SK-N-MC (cell line): Measurements from ENCODE around the gene MYLK3.

ENCODE experiments used
- DNase-seq: peaks from one replicate; pipeline ENCODE4 v3.0.0-alpha.2; 2011; ENCODE audit warnings: low read depth, low spot score
- H3K27ac ChIP-seq: fragments of 200-600 bp; sonication (generic); 2 replicates; pipeline ENCODE4 v1.5.1; 2016; ENCODE audit warnings: mixed run types
- H3K36me3 ChIP-seq: fragments of 200-600 bp; sonication (generic); 2 replicates; pipeline ENCODE4 v1.6.1; 2017; ENCODE audit warnings: antibody characterized with exemption, low read length, mixed read lengths; ENCODE audit not compliant: insufficient read depth
- H3K4me3 ChIP-seq: fragments of 200-600 bp; sonication (generic); 2 replicates; pipeline ENCODE4 v1.5.1; 2016
- H3K9ac ChIP-seq: fragments of 200-600 bp; sonication (generic); 2 replicates; pipeline ENCODE4 v1.8.0; 2017; ENCODE audit warnings: mixed run types, mixed read lengths; ENCODE audit not compliant: insufficient read length
- H3K9me3 ChIP-seq: fragments of 200-600 bp; sonication (generic); 2 replicates; pipeline ENCODE4 v1.6.1; 2017; ENCODE audit warnings: low read depth, mild to moderate bottlenecking, antibody characterized with exemption, low read length, moderate library complexity, mixed read lengths
- EZH2 ChIP-seq: fragments of 200-600 bp; sonication (generic); IDR thresholded peaks from one replicate; pipeline ENCODE4 v1.6.1; 2017; ENCODE audit warnings: antibody characterized with exemption
- FOXP2 ChIP-seq: optimal IDR thresholded peaks from 2 replicates; pipeline ENCODE3; 2011; ENCODE audit warnings: mild to moderate bottlenecking, moderate library complexity; ENCODE audit not compliant: insufficient read depth; ENCODE audit errors: extremely low read length, control extremely low read depth
- POLR2AphosphoS5 ChIP-seq: IDR thresholded peaks from 2 replicates; pipeline ENCODE4 v1.6.1; 2012; ENCODE audit warnings: mild to moderate bottlenecking, low read depth, low read length, borderline replicate concordance

The MYLK3 gene

DNA sequence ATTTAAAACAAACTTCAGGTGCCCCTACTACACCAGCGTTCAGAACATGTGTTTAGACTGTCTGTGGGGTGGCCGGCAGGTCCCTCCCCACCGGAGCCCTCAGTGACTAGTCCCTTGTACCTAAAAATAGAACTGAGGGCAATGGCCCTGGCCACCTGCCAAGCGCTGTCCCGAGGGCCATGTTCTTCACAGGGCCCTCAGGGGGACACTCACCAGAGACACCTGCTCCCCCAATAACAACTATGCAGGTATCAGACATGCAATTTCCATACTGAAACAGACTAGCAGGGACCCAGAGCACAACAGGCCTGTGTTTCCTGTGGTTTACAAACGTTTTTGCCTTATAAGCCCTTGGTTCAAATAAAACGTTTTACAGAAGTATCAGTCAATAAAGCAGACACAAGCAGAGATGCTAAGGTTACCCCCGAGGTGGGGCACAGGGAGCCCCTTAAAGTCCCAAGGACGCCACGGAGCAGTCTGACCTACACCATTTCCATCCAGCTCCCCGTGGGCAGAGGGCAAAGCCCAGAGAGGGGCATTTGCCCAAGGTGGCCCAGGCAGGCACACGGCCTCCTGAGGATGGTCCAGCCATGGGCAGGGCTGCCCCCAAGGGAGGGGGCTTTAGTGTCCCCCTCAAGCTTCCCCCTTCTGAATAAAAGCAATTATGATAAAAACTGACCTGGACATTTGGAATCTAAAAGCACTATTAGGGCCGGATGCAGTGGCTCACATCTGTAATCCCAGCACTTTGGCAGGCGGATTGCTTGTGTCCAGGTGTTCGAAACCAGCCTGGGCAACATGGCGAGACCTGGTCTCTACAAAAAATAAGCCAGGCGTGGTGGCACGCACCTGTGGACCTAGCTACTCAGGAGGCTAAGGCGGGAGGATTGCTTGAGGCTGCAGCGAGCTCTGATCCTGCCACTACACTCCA is 896 bp upstream of the MYLK3 start:
- TF ChIP-seq EZH2 (no peak), POLR2AphosphoS5 (no peak), FOXP2 (no peak)
- Histone ChIP-seq H3K36me3 (no peaks in the 10 kb centered on the region), H3K9me3 (no peaks in the 10 kb centered on the region), H3K9ac (no peak overlapping the region), H3K4me3 (no peak overlapping the region), H3K27ac (no peak overlapping the region)
- no peak for DNase-seq

DNA sequence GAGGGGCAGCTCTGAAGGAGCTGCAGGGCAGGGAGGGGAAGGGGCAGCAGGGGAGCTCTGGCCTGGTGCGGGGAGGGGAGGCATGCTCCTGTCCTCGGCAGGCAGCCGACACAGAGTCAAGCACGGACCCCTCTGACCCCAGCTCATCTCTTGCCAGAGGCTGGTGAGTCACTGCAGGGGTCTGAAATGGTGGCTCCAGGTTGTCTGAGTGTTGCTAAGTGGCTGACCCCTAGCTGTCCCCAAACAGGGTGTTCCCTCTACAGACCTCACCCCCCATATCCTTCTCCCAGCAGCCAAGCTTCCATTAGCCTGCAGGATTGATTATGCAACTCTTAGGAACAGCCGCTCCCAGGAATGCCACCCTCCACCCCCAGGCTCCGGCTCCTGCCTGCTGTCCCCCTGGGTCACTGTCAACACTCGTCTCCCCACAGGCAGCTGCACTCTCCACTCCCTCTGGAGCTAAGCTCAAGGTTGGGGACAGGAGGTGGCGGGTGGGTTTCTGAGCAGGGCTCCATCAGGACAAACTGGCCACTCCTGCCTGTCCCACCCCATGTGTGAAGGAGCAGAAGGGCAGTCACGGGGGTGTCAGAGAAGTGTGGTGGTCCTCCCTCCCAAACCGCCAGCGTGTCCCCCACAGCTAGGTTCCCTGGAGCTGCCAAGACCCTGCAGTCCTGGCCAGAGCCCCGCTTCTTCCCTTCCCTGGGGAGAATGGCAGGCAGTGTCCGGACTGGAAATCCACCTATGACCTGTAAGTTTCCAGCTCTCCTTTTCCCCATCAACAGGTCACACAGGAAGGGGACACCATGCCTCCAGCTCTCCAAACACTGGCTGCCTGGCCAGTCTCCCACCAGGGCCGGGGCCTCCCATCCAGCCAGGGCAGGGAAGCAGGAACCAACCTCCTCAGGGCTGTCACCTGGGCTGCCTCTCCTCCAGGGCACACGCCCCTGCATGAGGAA is 1.0 kb downstream of the MYLK3 start:
- no peak overlapping the region for H3K4me3 ChIP-seq
- DNase-seq = no peak
- H3K9ac ChIP-seq = no peak overlapping the region
- H3K36me3 ChIP-seq = no peaks in the 10 kb centered on the region
- no peaks in the 10 kb centered on the region for H3K9me3 ChIP-seq
- TF ChIP-seq POLR2AphosphoS5 (no peak), FOXP2 (no peak), EZH2 (no peak)
- no peak overlapping the region for H3K27ac ChIP-seq

DNA sequence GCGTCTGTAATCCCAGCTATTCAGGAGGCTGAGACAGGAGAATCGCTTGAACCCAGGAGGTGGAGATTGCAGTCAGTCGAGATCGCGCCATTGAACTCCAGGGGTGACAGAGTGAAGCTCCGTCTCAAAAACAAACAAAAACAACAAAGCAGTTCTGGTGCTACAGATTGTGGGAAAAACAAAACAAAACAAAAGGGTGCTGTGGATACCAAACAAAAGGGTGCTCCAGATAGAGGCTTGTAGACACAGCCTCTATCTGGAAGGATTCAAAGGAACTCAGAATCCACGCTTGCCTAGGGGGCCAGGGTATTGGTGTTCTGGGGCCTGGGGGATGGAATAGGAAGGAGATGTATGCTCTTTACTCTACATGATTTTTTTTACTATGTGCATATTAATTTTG is 2.5 kb downstream of the MYLK3 start:
- TF ChIP-seq POLR2AphosphoS5 (no peak), FOXP2 (no peak), EZH2 (no peak)
- DNase-seq = no peak
- Histone ChIP-seq H3K36me3 (no peaks in the 10 kb centered on the region), H3K27ac (no peak overlapping the region), H3K9ac (no peak overlapping the region), H3K9me3 (no peaks in the 10 kb centered on the region), H3K4me3 (no peak overlapping the region)

DNA sequence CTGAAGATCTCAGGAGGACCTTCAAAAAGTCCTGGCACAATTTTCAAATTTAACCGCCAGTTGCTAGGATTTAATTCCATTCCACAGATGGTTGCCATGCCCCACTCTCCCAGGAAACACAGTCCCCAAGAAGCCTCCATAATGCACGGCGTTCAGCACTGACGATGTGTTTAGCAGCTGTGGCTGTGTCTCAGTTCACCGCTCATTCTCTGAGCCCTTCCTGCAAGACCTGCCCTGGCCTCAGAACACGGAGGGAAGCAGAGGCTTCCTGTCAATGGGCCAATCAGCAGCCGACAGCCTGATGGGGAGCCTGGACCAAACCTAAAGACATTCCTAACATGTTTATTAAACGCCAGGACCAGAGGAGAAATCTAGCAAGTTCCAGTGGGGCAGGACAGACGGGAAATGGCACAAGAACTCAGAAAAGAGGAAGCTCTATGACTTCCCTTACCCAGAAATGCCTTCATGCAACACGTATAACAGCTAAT is 4.9 kb downstream of the MYLK3 start:
- no peak overlapping the region for H3K4me3 ChIP-seq
- no peaks in the 10 kb centered on the region for H3K36me3 ChIP-seq
- DNase-seq = no peak
- no peak overlapping the region for H3K27ac ChIP-seq
- no peaks in the 10 kb centered on the region for H3K9me3 ChIP-seq
- TF ChIP-seq FOXP2 = no peak
- TF ChIP-seq POLR2AphosphoS5 = no peak
- no peak for TF ChIP-seq EZH2
- no peak overlapping the region for H3K9ac ChIP-seq

DNA sequence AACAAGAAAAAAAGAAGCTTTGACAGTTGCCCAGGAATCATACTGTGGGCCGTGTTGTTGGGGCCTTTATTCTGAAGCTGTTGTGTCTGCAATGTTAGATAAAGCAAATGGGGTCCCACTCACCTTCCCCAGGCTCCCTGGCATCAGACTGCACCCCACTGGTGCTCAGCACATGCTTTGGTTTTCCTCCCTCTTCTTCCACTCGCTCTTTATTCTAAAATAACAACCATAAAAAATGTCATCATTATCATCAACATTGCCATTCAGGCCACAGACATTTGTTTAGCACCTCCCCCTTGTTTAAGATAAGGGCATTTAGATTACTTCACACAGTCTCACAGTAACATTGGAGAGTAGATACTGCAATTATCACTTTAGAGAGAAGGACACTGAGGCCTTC is 8.2 kb downstream of the MYLK3 start:
- Histone ChIP-seq H3K27ac (no peak overlapping the region), H3K9ac (no peak overlapping the region), H3K36me3 (no peaks in the 10 kb centered on the region), H3K4me3 (no peak overlapping the region), H3K9me3 (no peaks in the 10 kb centered on the region)
- no peak for DNase-seq
- no peak for TF ChIP-seq EZH2
- no peak for TF ChIP-seq POLR2AphosphoS5
- TF ChIP-seq FOXP2 = no peak

DNA sequence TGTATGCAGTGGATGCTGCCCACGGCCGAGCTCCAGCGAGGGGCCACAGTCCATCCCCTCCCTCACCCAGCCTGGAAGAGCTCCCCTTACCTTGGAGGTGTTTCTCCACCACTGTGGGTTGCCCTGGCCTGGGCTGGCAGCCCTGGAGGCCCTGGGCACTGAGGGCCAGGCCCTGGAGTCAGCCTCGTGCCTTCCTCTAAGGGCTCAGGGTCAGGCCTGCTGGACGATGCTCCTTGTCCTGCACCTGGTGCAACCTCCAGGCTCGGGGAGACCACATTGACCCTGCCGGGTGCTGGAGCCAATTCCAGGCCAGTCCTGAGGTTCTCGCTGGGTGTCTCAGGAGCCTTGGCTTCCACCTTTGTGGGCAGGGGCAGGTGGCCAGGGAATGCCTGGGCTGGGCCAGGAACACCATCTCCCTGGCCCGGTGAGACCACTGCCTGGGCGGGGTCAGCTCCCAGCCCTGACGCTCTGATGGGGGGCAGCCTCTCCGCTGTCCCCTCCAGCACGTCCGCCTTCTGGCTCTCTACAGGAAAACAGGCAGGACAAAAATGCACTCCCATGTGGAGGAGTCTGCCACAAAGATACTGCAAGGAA is 10.4 kb downstream of the MYLK3 start:
- no peak overlapping the region for H3K9ac ChIP-seq
- no peak overlapping the region for H3K4me3 ChIP-seq
- H3K9me3 ChIP-seq = no peaks in the 10 kb centered on the region
- H3K27ac ChIP-seq = no peak overlapping the region
- TF ChIP-seq FOXP2 (no peak), POLR2AphosphoS5 (no peak), EZH2 (no peak)
- no peak for DNase-seq
- no peaks in the 10 kb centered on the region for H3K36me3 ChIP-seq

DNA sequence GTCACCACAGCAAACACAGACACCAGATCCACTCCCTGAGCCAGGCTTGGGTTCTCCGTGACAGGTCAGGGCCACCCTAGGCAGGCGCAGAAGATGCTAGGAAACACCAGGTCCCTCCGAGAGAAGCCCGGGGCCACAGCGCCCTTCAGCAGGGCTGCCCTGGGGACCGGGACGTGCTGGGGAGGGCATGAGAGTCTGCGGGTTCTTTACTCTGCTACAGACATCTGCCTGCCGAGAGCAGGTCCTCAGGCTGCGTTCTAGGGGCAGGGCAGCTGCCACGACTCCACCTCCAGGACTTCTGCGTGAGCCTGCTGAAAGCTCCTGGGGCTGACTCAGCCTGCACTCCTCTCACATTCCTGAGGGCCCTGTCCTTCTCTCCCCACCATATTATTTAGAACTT is 11.4 kb downstream of the MYLK3 start:
- TF ChIP-seq EZH2 (no peak), FOXP2 (no peak), POLR2AphosphoS5 (no peak)
- H3K9ac ChIP-seq = no peak overlapping the region
- no peak overlapping the region for H3K4me3 ChIP-seq
- H3K27ac ChIP-seq = no peak overlapping the region
- H3K36me3 ChIP-seq = no peaks in the 10 kb centered on the region
- DNase-seq = no peak
- no peaks in the 10 kb centered on the region for H3K9me3 ChIP-seq
